Left hindlimb (tissue), 1 donor: ENCODE results near the gene KCNG2.

Experiments used
- DNase-seq: peaks from one replicate; pipeline ENCODE4 v3.0.0-alpha.2; 2018

The KCNG2 gene

DNA sequence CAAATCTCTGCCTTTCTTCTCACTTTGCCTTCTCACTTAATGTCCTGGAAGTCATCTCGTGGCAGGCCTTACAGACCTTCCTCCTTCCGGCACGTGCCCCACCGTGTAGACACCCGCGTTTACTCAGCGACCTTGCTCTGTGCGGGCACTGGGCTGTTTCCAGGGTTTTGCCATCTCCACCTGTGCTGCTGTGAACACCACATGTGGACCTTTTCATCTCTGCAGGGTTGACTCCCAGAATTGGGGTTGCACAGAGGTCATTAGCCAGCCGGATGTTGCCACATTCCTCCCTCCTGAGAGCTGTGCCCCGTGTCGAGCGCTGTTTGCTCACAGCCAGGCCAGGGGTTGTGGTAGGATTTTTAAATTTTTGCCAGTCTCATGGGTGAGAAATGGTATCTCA lies 25.4 kb downstream of the KCNG2 start:
- DNase-seq: no peak

DNA sequence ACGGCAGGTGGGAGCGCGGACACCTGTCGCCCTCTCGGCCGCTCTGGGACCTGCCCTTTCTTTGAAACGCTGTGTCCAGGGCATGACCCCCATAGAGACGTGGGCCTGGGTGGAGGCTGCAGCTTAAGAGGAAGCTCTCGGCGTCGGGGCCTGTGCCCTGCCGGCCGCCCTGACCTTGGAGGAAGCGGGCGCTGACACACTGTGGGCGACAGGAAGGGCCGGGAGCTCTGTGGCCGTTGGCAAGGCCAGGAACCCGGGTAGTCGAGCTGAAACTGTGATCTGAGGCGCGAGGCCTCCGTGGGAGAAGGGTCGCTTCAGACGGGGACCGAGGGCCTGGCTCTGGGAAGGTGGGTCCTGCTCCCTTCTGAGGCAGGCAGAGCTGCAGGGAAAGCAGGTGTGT lies 28.2 kb downstream of the KCNG2 start:
- no peak for DNase-seq

DNA sequence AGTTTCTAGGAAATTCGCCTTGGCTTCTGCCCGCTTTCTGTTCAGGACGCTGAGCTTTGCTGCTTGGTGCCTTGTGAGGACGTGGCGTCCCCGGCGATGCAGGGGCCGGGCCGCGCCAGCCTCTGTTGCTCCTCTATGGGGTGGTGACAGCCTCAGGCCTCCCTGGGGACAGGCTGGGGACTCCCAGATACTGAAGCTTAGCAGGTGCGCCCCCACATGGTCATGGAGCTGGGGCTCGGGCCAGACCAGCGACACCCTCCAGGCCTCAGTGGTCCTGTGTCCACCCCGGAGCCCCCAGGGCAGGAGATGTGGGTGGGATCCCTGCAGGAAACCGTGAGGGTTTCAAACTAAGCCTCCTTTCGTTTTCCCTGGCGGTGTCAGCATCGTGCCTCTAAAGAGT lies 29.2 kb downstream of the KCNG2 start:
- no peak for DNase-seq

DNA sequence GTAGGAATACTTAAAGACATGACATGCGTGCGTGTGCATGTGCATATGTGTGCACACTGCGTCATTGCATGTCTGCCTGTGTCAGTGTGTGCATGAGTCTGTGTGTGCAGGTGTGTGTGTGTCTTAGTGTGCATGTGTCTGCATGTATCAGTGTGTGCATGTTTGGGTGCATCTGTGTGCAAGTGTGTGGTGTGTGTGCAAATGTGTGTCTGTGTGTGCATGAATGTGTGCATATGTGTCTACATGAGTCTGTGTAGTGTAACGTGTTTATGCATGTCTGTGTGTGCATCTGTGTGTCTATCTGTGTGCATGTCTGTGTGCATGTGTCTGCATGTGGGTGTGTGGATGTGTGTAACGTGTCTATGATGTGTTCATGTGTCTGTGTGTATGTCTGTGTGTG lies 30.5 kb downstream of the KCNG2 start:
- DNase-seq: no peak

DNA sequence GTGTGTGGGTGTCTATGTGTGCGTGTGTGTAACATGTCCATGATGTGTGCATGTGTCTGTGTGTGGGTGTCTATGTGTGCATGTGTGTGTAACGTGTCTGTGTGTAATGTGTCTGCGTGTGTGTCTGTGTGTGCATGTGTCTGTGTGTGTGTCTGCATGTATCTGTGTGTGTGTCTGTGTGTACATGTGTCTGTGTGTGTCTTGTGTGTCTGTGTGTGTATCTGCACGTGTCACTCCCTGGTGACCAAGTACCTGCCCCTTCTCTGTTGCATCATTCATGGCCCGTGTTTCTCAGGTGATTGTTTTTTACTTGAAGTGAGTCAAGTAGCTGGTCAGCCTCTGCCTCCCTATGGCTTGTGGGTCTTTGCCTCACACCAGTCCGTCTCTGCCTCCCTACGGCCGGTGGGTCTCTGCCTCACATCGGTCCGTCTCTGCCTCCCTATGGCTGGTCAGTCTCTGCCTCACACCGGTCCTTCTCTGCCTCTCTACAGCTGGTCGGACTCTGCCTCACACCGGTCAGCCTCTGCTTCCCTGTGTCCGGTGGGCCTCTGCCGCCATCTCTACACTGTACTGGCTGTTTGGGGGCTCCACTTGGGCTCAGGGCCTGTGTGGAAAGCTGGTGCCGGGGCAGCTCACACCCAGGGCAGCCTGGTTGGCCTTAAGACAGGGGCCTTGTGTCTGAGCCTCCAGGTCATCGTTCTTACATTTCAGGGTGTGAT lies 31.6 kb downstream of the KCNG2 start:
- DNase-seq: no peak

DNA sequence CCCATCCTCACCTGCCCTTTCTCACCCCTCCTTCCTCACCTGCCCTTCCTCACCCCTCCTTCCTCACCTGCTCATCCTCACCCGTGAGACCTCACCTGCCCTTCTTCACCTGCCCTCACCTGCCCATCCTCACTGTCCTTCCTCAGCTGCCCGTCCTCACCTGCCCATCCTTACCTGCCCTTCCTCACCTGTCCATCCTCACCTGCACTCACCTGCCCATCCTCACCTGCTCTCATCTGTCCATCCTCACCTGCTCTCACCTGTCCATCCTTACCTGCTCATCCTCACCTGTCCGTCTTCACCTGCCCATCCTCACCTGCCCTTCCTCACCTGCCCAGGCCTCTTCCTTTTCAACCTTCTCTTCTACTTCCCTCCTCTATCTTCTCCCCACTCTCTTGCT lies 34.4 kb downstream of the KCNG2 start:
- no peak for DNase-seq

DNA sequence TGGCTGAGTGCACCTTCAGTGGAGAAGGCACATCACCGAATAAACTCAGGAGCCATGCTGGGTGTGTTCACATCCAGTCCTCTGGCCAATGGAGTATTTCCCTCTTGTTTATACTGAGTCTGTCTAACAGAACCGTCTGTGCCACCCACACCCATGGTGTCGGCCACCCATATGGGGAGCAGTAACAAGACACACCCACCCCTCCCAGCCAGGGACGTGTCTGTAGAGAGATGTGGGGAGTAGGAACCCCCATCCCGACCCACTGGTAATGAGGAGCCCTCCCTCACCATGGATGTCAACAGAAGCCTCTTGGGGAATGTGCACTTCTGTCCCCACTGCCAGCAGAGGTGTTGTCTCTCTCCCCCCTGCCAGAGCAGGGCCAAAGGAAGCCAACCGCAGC lies 37.1 kb downstream of the KCNG2 start:
- no peak for DNase-seq

DNA sequence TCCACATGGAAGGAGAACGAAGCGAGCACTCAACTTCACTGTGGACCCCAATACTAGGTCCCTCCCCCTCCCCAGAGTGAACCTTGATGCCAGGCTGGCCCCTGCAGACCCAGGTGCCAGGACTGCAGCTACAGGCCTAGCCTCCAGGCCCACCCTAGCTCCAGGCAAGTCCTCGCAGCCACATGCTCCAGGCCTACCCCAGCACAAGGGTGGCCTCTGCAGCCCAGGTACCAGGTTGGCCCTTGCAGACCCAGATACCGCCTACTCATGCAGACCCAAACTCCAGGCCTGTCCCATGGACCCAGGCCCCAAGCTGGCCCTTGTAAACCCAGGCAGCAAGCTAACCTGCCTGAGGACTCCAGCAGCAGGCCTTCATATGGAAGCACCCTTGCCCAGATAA lies 44.2 kb downstream of the KCNG2 start:
- no peak for DNase-seq

DNA sequence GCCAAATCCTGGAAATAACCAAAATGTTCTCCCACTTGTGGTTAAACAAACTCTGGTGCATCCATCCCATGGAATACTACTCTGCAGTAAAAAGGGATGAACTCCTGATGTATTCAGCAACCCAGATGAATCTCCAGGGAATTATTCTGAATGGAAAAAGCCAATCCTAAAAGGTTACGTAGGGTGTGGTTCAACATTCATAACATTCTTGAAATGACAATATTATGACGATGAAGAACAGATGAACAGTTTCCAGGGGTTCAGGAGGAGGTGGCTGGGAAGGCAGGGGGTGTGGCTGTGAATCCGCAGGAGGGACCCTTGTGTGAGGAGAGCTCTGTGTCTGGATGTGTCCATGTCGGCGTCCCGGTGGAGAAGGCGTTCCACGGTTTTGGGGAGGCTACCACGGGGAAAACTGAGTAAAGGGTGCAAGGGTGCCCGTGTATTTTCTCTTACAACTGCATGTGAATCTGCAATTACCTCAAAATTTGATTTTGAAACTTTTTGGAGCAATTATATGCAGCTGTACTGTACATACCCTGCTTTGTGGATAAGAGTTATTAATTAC lies 47.3 kb downstream of the KCNG2 start:
- no peak for DNase-seq

DNA sequence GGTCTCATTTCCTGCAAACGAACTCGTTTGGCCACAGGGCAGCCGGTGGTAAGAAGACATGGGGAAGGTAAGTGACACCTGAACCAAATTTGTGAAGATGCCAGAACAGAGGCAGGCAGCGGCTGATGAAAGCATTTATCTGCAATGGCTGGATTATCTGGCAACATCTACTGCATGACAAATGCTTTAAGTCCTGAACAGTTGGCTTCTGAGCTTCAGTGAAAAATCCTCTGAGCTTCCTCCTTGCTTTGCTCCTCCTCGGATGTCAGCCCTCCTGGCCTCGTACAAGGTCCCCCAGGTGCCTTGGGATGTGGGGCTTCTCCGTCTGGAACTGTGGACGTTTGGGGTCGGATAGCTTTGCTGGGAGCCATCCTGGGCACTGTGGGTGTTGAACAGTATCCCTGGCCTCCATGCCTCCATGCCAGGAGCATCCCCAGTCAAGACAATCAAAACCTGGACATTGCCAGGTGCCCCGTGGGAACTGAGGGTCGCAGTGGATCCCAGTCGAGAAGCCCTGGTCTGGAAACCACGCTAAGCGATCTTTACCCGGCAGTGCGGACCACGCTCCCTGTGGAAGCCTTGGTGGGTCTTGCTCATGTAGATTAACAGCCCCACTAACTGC lies 49.3 kb downstream of the KCNG2 start:
- DNase-seq: no peak

DNA sequence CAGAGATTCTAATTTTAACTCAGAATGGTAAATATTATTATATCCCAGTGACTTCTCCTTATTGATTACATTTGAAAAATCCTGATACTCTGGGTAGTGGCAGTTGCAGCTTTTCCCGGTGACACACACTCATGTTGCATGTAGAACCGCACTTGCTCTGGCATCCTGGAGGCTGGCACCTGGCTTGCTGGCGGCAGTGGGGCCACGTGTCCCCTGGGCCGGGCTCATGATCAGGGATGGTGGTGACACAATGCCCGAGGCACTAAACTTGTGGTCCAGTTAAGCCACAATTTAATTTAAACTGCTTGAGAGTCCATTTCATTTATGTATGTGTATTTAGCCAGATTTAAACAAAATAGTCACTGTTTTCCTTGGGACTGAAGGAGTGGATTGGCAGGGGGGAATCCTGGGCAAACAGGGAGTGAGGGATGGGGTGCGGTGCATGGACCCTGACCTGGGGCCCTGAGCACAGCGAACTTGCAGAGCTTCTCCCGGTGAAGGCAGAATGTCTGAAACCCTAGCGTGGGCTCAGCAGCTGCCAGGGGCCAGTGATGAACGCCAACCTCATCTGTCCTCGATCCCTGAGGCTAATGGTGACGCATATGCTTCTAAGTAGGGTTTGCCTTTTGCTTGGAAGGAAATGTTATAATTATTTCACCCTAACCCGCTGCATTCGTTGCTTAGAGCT lies 50.0 kb downstream of the KCNG2 start:
- DNase-seq: no peak

DNA sequence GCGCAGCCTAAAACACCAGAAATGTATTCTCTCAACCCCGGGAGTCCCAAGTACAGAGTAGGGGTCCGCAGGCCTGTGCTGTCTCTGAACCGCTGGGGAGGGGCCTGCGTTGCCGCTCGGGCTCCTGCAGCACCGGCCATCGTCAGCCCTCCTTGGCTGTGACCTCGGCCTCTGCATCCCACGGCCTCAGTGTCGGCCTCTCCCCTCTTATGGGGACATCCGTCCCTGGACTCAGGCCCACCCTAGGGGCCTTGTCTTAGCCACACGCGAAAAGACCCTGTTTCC lies 50.5 kb downstream of the KCNG2 start:
- no peak for DNase-seq

DNA sequence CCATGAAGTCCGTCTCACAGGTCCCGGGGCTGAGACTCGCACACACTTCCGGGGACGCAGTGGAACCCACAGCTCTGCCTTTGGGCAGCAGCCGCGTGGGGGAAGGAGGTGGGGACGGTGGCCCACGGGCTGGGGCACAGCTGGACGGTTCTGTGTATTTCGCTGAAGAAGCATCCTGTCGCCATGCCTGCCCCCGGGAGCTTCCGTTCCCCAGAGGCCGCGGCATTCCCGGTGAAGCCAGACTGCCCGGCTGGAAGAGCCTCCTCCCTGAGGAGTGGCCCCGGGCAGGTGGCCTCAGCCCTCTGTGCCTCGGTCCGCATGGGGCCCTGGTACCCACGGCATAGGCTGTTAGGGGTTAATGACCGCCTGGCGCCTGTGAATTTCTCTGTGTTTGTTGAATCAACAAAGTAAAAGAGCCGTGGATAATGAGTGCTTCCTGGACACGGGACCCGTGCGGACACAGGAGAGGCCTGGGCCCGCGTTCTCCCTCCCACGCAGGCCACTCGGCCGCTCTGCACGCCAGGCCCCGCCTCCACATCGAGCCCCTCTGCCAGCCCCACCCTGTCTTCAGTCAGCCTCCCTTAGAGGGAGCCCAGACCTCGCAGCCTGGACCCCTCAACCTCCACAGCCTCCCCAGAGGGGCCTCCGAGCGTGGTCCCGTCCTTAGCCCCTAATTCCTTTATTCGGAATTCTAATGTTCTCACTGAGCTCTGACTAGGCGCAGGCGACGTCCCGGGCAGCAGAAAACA lies 51.0 kb downstream of the KCNG2 start:
- DNase-seq: no peak

DNA sequence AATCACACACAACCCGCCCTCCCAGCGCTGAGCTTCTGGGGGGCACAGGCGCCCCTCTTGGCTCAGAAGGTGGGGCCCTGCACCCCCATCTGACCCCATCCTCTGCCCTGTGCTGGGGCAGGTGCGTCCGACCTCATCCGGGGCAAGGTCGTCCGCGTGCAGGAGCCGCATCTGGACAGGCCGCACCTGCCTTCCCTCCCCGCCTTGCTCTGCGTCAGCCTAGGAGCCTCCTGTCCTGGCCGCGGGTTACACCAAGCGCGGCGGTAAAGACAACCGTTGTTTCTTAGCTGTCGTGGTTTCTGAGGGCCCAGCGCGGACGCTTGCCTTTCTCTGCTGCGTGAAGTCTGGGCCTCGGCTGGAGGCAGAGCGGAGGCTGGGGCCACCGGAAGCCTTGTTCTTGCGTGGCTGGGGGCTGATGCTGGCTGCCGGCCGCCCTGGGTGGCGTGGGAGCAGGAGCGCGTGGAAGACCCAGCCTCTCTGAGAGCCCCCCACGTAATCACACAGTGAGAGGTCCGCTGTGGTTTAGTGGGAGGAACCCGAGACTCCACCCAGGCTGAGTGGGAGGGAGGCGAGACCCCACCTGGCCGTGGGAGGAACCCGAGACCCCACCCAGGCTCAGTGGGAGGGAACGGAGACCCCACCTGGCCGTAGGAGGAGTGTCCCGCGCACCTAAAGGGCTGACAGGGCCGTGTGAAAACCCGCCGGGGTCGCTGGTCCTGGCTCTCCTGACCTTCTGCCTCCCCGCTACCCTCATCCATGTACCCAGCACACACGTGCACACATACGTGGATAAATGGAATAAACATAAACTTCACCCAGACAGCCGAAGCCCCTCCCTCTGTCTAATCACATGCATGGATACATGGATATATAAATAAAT lies 51.8 kb downstream of the KCNG2 start:
- DNase-seq: no peak

DNA sequence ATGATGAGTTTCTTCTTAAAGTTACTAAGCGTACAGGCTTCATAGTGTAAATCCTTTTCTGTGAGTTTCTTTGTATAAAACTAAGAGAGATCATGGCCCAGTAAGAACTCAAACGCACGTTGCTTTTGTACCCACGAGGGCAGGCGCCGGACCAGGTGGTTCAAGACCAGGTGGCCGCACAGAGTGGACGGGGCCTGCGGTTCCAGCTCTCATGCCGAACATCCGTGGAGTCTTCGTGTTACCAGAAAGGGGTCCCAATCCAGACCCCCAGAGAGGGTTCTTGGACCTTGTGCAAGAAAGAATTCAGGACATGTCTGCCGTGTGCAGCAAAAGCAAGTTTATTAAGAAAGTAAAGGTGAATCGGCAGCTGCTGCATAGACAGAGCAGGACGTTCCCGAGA lies 53.0 kb downstream of the KCNG2 start:
- DNase-seq: no peak

DNA sequence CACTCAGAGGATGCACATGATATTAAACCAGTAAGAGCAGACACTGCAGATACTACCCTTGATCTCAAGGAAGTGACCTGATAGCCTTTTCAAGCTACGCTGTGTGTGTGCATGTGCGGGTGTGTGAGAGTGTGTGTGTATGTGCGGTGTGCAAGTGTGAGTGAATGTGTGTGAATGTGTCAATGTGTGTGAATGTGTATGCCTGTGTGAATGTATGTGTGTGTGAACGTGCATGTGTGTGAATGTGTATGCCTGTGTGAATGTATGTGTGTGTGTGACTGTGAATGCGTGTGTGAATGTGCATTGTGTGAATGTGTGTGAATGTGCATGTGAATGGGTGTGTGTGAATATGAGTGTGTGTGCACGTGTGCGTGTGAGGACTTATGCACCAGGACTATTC lies 53.8 kb downstream of the KCNG2 start:
- no peak for DNase-seq

DNA sequence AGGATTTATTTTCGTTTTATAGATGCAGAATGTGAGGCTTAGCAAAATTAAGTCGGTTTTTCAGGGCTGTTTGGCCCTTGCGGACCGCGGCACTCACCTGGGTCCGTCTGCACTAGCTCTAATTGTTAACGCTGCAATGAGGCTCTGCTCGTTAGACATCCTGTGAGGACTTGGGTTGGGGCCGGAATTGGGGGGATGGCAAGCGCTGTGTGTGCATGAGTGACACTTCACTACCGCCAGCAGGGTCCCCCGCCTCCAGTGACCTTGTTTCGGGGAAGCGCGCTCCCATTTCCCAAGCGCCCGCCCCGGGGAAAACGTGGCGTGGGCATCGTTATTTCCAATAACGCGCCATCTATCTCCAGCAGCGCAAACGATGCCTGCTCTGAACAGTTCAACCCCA lies 54.2 kb downstream of the KCNG2 start:
- no peak for DNase-seq

DNA sequence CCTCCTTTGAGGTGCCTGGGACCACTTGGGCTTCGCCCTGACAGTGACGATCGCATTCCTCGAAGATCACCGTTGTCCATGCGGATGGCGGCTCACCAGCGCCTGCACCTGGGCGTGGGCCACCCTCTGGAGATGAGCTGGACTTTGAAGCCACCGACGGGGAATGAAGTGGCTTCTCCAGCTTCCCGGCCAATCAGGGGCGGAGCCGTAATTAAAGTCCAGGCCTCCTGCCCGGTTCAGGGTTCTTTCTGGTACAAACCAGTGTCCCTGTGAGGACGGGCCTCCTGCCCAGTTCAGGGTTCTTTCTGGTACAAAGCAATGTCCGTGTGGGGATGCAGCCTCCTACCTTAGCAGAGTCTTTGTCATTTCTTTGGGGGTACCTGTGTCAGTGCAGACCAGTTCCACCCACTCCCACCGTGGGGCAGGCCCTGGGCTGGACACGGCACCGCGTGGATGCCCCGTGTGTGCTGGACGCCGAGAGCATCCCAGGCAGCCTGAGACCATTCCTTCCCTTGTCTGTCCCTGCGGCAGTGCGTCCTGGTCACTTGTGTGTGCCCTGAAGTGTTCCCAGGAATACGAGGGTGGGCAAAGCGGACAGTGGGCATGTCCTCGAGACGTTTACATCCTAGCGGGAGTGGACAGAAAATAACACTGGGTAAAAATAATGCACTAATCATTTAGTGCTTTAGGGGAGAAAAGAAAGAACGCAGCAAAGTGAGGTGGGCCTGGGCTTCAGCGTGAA lies 55.0 kb downstream of the KCNG2 start:
- DNase-seq: no peak

DNA sequence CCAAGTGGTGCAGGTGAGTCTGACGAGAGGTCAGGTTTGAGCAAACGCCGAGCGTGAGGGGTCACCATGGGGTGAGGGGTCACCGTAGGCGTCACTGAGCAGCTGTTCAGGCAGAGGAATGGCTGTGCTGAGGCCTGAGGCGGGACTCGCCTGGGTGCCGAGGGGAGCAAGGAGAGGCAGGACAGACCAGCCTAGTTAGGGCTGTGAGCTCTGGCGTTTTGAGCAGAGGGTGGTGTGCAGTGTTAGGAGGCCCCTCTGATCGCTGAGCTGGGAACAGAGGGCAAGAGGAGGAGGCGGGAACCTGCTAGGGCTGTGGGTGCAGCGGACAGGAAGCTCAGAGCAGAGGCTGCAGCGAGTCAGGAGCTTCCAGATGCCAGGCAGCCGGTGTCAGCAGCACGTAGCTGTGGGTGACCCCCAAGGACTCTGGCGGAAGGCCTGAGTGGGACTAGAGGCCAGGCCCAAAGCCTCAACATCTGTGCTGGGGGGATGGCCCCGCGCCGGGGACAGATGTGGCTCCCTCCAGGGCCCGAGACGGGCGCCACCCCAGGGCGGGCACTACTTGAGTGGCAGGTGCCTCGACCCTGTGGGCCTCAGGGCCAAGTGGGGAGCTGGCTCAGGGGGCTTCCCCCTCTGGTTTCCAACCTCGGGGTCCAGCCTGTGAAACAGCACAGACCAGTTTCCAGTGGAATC lies 55.7 kb downstream of the KCNG2 start:
- DNase-seq: no peak

DNA sequence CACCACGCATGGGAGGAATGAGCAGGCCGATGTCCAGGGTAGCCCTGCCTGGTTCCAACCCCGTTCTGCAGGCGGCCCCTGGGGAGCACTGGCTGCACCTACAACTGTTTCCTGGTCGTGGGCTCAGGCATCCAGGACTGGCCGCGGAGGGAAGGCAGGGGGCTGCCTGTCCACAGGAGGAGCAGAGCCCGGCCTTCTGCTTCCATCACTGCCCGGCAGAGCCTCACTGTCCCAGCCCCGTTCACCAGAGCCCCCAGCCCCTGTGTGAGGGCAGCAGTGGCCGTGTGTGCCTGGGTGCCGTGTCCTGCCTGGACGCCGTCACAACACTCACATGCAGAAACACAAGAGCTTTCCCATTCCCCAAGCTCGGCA lies 56.2 kb downstream of the KCNG2 start:
- DNase-seq: no peak
